HL-60 (cell line): ENCODE data around the gene UNKL.

ENCODE experiments used
- DNase-seq, 2 experiments: peaks; one replicate each; pipeline ENCODE4 v3.0.0-alpha.2; 2010 to 2020; ENCODE audit warnings: low read depth in 1 of 2, low spot score in 1 of 2
- H3K27ac ChIP-seq: fragments of 250-450 bp; sonication (Bioruptor Pico); replicated peaks from 2 replicates; pipeline ENCODE4 v1.5.1; 2020; ENCODE audit warnings: mild to moderate bottlenecking, moderate library complexity
- H3K27me3 ChIP-seq: fragments of 250-450 bp; sonication (Bioruptor Pico); 2 replicates; pipeline ENCODE4 v1.5.1; 2021; ENCODE audit warnings: mild to moderate bottlenecking, moderate library complexity; ENCODE audit not compliant: insufficient read depth, poor library complexity, severe bottlenecking
- H3K4me3 ChIP-seq: replicated peaks from 2 replicates; pipeline ENCODE4 v1.5.1; 2011; ENCODE audit warnings: mild to moderate bottlenecking, control low read depth, low read length; ENCODE audit not compliant: insufficient read depth
- GABPA ChIP-seq: IDR thresholded peaks from 2 replicates; pipeline ENCODE4 v1.6.1; 2012; ENCODE audit warnings: low read depth
- POLR2AphosphoS5 ChIP-seq: IDR thresholded peaks from 2 replicates; pipeline ENCODE4 v1.6.1; 2012; ENCODE audit warnings: low read depth
- SPI1 ChIP-seq: IDR thresholded peaks from 2 replicates; pipeline ENCODE4 v1.6.1; 2012; ENCODE audit warnings: low read depth, mild to moderate bottlenecking, borderline replicate concordance
- TF ChIP-seq, protein P1 (sequence below): IDR thresholded peaks from one replicate; pipeline ENCODE4 v1.5.1; 2011; ENCODE audit warnings: low read length, control low read depth, inconsistent platforms; ENCODE audit not compliant: insufficient read depth
- TF ChIP-seq, protein P2 (sequence below): IDR thresholded peaks from 2 replicates; pipeline ENCODE4 v1.6.1; 2012; ENCODE audit warnings: low read depth; ENCODE audit not compliant: insufficient replicate concordance

The UNKL gene

DNA sequence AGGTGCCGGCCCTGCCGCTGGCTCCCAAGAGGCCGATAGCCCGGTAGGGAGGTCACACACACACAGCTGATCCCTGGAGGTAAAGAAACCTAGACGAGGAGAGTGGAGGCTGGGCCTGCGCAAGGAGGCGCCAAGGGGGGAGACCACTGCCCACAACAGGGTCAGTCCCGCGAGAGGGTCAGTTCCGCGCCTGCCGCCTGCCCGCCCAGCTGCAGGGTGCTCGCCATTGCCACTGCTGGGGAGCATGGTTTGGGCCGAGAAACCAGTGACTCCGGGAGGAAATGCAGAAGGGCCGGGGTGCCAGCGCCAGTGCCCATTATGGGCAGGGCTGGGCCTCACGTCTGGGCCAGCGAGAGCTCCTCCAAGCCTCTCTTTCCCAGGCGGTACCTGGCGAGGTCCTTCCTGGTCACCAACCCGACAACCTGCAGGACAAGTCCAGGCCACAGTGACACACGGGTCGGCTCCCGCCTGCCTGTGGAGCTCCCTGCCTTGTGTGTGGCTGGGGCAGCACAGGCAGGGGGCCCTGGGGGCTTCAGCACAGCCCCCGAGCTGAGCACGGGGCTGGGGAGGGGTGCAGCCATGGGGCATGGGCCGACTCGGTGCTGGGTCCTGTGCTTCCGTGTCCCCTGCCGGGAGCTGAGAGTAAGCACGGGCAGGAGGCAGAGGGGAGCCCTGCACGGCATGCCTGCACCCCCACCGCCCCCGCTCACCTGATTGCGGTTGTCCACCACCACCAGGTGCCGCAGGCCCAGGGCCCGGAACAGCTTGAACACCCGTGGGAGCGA lies 32.0 kb upstream of the UNKL start:
- no peaks in the 10 kb centered on the region for H3K27me3 ChIP-seq
- TF ChIP-seq GABPA, result no peak
- TF ChIP-seq SPI1, result no peak
- TF ChIP-seq, protein P1, sequence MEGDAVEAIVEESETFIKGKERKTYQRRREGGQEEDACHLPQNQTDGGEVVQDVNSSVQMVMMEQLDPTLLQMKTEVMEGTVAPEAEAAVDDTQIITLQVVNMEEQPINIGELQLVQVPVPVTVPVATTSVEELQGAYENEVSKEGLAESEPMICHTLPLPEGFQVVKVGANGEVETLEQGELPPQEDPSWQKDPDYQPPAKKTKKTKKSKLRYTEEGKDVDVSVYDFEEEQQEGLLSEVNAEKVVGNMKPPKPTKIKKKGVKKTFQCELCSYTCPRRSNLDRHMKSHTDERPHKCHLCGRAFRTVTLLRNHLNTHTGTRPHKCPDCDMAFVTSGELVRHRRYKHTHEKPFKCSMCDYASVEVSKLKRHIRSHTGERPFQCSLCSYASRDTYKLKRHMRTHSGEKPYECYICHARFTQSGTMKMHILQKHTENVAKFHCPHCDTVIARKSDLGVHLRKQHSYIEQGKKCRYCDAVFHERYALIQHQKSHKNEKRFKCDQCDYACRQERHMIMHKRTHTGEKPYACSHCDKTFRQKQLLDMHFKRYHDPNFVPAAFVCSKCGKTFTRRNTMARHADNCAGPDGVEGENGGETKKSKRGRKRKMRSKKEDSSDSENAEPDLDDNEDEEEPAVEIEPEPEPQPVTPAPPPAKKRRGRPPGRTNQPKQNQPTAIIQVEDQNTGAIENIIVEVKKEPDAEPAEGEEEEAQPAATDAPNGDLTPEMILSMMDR, result no peak
- TF ChIP-seq, protein P2, sequence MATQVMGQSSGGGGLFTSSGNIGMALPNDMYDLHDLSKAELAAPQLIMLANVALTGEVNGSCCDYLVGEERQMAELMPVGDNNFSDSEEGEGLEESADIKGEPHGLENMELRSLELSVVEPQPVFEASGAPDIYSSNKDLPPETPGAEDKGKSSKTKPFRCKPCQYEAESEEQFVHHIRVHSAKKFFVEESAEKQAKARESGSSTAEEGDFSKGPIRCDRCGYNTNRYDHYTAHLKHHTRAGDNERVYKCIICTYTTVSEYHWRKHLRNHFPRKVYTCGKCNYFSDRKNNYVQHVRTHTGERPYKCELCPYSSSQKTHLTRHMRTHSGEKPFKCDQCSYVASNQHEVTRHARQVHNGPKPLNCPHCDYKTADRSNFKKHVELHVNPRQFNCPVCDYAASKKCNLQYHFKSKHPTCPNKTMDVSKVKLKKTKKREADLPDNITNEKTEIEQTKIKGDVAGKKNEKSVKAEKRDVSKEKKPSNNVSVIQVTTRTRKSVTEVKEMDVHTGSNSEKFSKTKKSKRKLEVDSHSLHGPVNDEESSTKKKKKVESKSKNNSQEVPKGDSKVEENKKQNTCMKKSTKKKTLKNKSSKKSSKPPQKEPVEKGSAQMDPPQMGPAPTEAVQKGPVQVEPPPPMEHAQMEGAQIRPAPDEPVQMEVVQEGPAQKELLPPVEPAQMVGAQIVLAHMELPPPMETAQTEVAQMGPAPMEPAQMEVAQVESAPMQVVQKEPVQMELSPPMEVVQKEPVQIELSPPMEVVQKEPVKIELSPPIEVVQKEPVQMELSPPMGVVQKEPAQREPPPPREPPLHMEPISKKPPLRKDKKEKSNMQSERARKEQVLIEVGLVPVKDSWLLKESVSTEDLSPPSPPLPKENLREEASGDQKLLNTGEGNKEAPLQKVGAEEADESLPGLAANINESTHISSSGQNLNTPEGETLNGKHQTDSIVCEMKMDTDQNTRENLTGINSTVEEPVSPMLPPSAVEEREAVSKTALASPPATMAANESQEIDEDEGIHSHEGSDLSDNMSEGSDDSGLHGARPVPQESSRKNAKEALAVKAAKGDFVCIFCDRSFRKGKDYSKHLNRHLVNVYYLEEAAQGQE, result no peak
- no peak; the same call in 1 of the 2 replicates for TF ChIP-seq POLR2AphosphoS5
- no peak for DNase-seq
- H3K4me3 ChIP-seq, result no peak overlapping the region
- no peak overlapping the region for H3K27ac ChIP-seq

- DNase-seq, result no peak
- H3K27me3 ChIP-seq, result no peaks in the 10 kb centered on the region
- TF ChIP-seq, protein P1, result no peak
- no peak; the same call in 1 of the 2 replicates for TF ChIP-seq POLR2AphosphoS5
- no peak for TF ChIP-seq SPI1
- no peak for TF ChIP-seq GABPA
- TF ChIP-seq, protein P2, result no peak
- H3K27ac ChIP-seq, result no peak overlapping the region
- H3K4me3 ChIP-seq, result no peak overlapping the region
Measured at GRCh38 chr16:1445518-1446203, 31.2 kb upstream of the UNKL start.

- no peak for DNase-seq
- Histone ChIP-seq H3K27ac (no peak overlapping the region), H3K4me3 (no peak overlapping the region), H3K27me3 (no peaks in the 10 kb centered on the region)
- no peak for TF ChIP-seq SPI1
- no peak for TF ChIP-seq POLR2AphosphoS5
- TF ChIP-seq, protein P1, result no peak
- no peak for TF ChIP-seq GABPA
- TF ChIP-seq, protein P2, result no peak
Measured at GRCh38 chr16:1444730-1445517, 30.4 kb upstream of the UNKL start.
